Stimulated activated CD8-positive, alpha-beta memory T cell treated with anti-CD3 and anti-CD28 coated beads, Interleukin-7, amount 100 ng/mL, for 48 hours (primary cell): ENCODE results near the gene PPM1N.
A peak's percentile ranks its signal among the peaks of the same experiment; 100 is the strongest.

ENCODE experiments used
- DNase-seq, 2 donors: peaks; one replicate each; pipeline ENCODE4 v3.0.0-alpha.2; 2020; ENCODE audit warnings: low read depth in 1 of 2; ENCODE audit errors: extremely low read depth in 1 of 2

The PPM1N gene

GRCh38 chr19:45470762-45471081 is 27.5 kb upstream of the PPM1N start:
- no peak for DNase-seq

GRCh38 chr19:45471111-45471930 is 26.9 kb upstream of the PPM1N start:
- no peak for DNase-seq

GRCh38 chr19:45471931-45472562 is 26.2 kb upstream of the PPM1N start:
- DNase-seq = no peak

- no peak for DNase-seq
Observed at GRCh38 chr19:45472563-45473366, 25.5 kb upstream of the PPM1N start.

GRCh38 chr19:45473367-45473681 is 24.9 kb upstream of the PPM1N start:
- DNase-seq = no peak

- no peak for DNase-seq
Observed at GRCh38 chr19:45473682-45474605, 24.3 kb upstream of the PPM1N start.

- no peak for DNase-seq
Observed at GRCh38 chr19:45474606-45475521, 23.4 kb upstream of the PPM1N start.

GRCh38 chr19:45475537-45476291 is 22.5 kb upstream of the PPM1N start:
- DNase-seq = no peak

- no peak for DNase-seq
Observed at GRCh38 chr19:45476304-45476703, 21.9 kb upstream of the PPM1N start.

GRCh38 chr19:45477186-45477585 is 21.1 kb upstream of the PPM1N start:
- no peak for DNase-seq

GRCh38 chr19:45477713-45478453 is 20.4 kb upstream of the PPM1N start:
- no peak for DNase-seq

GRCh38 chr19:45478454-45479238 is 19.6 kb upstream of the PPM1N start:
- DNase-seq = peak; percentile 75 to 85

- DNase-seq = no peak
Observed at GRCh38 chr19:45483033-45483432, 15.2 kb upstream of the PPM1N start.

- DNase-seq = no peak
Observed at GRCh38 chr19:45484273-45484945, 13.8 kb upstream of the PPM1N start.

- peak; percentile 92 to 99 for DNase-seq
Observed at GRCh38 chr19:45485305-45486077, 12.8 kb upstream of the PPM1N start.

GRCh38 chr19:45488708-45489107 is 9.5 kb upstream of the PPM1N start:
- DNase-seq = no peak
